BJ (cell line): ENCODE results near the gene RPS6KA2. TPM values are rescaled to one million over a fixed set of nuclear protein-coding genes. Genes with fewer than 3 reads are reported as not detected.

Experiments
- CTCF ChIA-PET: fragments of 350-600 bp; formaldehyde crosslinking; extraction: SDS; loops from one replicate; lab custom pipeline; 2021; ENCODE audit warnings: antibody characterized with exemption, inconsistent platforms; lab: Yijun Ruan, JAX
- POLR2A ChIA-PET: fragments of 300-600 bp; sonication (Branson Sonifier 250); formaldehyde crosslinking; extraction: SDS; loops from one replicate; lab custom pipeline; 2021; ENCODE audit warnings: antibody characterized with exemption; lab: Charles Lee
- DNase-seq: peaks from one replicate; pipeline ENCODE4 v3.0.0-alpha.2; 2011; ENCODE audit warnings: low read depth
- H3K27me3 ChIP-seq: 2 replicates; pipeline ENCODE4 v1.6.0; 2011; ENCODE audit warnings: low read length; ENCODE audit not compliant: control insufficient read depth, insufficient read depth
- H3K36me3 ChIP-seq: 2 replicates; pipeline ENCODE4 v1.5.1; 2011; ENCODE audit warnings: low read length; ENCODE audit not compliant: control insufficient read depth, insufficient read depth
- H3K4me3 ChIP-seq: 2 replicates; pipeline ENCODE4 v1.5.1; 2011; ENCODE audit warnings: low read depth, mild to moderate bottlenecking, control low read depth, low read length
- CTCF ChIP-seq: IDR thresholded peaks from 2 replicates; pipeline ENCODE4 v1.5.1; 2011; ENCODE audit warnings: low read depth, mild to moderate bottlenecking, control low read depth, inconsistent platforms, low read length, moderate library complexity; ENCODE audit not compliant: insufficient read depth
- polyA plus RNA-seq: library from polyadenylated mRNA; depleted of rRNA; stranded (reverse); fragments of >200 nt; gene quantifications from 2 replicates; pipeline ENCODE4 v1.2.3, GENCODE V29; 2011

The RPS6KA2 gene
- polyA plus RNA-seq, 1 experiment: 80.8 TPM

DNA sequence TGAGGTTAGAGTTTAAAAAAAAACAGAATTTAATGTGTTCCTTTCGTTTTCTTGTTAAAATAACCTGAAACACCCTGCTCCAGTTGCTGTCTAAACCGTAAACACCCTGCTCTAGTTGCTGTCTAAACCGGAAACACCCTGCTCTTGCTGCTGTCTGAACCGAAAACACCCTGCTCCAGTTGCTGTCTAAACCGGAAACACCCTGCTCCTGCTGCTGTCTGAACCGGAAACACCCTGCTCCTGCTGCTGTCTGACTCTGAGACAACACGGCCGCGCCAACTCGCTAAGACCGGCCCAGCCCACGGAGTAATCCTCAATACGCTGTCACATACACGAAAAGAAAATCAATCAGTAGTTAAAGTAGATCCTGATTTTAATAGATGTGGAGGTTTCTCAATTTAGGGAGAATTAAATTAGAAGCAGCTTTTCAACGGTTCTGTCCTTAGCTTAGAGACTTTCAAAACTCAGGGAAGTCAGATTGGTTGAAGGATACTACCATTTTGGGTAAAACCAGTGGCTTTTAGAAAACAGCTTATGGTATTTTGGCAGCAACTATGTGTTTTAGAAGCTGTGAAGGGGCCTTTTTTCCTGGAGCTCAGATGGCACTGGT is 138.9 kb downstream of the RPS6KA2 start:
- Histone ChIP-seq H3K27me3 (no peaks in the 10 kb centered on the region), H3K36me3 (peaks cover 16% of the 10 kb centered on the region), H3K4me3 (no peak overlapping the region)
- ChIA-PET CTCF (interaction anchor here (1.0 kb wide), 1 partner anchor 139 kb away, joined by 4 read pairs; the partner anchor contains the start of gene RPS6KA2), POLR2A (no interaction called here)
- no peak for DNase-seq
- no peak for TF ChIP-seq CTCF

DNA sequence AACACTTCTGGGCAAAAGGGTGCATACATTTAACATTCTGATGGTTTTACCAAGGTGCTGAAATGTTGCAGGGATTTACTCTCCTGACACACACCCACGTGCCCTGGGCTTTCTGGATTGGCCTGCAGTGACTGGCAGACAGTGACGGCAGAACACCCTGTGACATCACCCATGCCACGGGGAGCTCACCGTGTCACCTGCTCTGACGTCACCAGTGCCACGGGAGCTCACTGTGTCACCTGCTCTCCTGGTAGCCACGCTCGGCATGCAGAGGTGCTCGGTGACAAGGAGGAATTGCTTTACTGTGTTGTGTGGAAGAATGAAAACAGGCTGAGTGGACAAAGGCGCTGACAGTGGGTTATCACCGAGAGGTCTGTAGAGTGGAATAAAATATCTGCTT is 139.9 kb downstream of the RPS6KA2 start:
- no peak for DNase-seq
- peaks cover 16% of the 10 kb centered on the region for H3K36me3 ChIP-seq
- H3K4me3 ChIP-seq: no peak overlapping the region
- POLR2A ChIA-PET: no interaction called here
- no peak for TF ChIP-seq CTCF
- CTCF ChIA-PET: no interaction called here
- H3K27me3 ChIP-seq: no peaks in the 10 kb centered on the region

GRCh38 chr6:166486536-166486880 is 140.5 kb downstream of the RPS6KA2 start:
- ChIA-PET CTCF (no interaction called here), POLR2A (no interaction called here)
- DNase-seq: no peak
- no peaks in the 10 kb centered on the region for H3K27me3 ChIP-seq
- no peak for TF ChIP-seq CTCF
- H3K36me3 ChIP-seq: peaks cover 16% of the 10 kb centered on the region
- H3K4me3 ChIP-seq: no peak overlapping the region

DNA sequence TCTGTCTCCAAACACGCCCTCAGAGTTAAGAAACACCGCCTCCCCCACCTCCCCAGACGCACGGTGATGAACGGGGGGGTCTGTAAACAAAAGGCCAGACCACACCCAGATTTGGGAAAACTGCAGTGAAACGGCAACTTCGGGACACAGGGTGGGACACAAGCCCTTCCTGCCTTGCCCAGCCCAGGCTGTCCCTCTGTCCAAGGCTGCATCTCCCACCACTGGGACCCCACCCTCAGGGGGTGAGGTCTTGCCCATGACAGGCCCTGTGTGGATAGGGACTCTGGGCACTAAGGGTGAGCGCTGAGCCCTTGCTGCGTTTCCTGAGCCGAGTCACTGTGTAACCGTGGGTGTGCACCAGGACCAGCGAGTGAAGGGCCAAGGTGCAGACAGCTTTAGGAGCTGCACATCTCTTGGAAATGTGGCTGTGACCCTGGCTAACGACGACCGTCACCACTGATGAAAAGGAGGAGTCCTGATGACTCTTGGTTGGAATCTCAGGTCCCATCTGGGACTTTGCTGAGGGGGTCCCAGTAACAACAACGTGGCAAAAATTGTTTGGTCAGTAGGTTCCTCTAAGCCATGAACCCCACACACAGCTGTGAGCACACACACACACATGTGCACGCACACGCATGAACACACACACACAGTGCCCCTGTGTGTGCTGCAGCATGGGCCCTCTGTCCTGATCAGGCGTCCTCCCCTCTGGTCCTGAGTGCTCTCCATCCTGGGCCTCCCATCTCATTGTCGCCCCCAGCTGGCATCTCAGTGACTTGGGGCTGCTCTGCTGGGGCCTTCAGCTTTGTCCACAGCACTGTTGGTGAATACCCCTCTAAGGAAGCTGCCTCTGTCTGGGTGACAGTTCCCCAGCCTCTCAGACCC is 141.2 kb downstream of the RPS6KA2 start:
- no peak for DNase-seq
- Histone ChIP-seq H3K36me3 (peaks cover 16% of the 10 kb centered on the region), H3K27me3 (no peaks in the 10 kb centered on the region), H3K4me3 (no peak overlapping the region)
- TF ChIP-seq CTCF: no peak
- POLR2A ChIA-PET: no interaction called here
- CTCF ChIA-PET: interaction anchor here (1.6 kb wide), 1 partner anchor 12 kb away, joined by 4 read pairs; no protein-coding TSS in a partner anchor

GRCh38 chr6:166484863-166485262 is 142.2 kb downstream of the RPS6KA2 start:
- no peaks in the 10 kb centered on the region for H3K27me3 ChIP-seq
- ChIA-PET POLR2A (no interaction called here), CTCF (interaction anchor here (1.6 kb wide), 1 partner anchor 11 kb away, joined by 4 read pairs; no protein-coding TSS in a partner anchor)
- H3K4me3 ChIP-seq: no peak overlapping the region
- DNase-seq: no peak
- no peak for TF ChIP-seq CTCF
- peaks cover 10% of the 10 kb centered on the region for H3K36me3 ChIP-seq
